HG03432 (cell line): Measurements from ENCODE around the gene DSTN.

Experiments
- ATAC-seq: cut with Tn5 transposase; IDR thresholded peaks from one replicate; pipeline ENCODE4 v1.9.1; 2021; ENCODE audit warnings: mild to moderate bottlenecking, moderate library complexity; ENCODE audit not compliant: unreplicated experiment

DSTN gene

GRCh38 chr20:17635332-17636244 is 65.7 kb downstream of the DSTN start:
- ATAC-seq, result no peak

GRCh38 chr20:17636523-17637412 is 66.9 kb downstream of the DSTN start:
- no peak for ATAC-seq

GRCh38 chr20:17637413-17637780 is 67.5 kb downstream of the DSTN start:
- ATAC-seq, result no peak

GRCh38 chr20:17637985-17638640 is 68.2 kb downstream of the DSTN start:
- no peak for ATAC-seq

GRCh38 chr20:17638835-17639407 is 69.0 kb downstream of the DSTN start:
- ATAC-seq, result no peak

- ATAC-seq, result no peak
These were observed 70.4 kb downstream of the DSTN start for GRCh38 chr20:17640146-17640874.

- no peak for ATAC-seq
These were observed 71.1 kb downstream of the DSTN start for GRCh38 chr20:17640875-17641378.

GRCh38 chr20:17641520-17641964 is 71.7 kb downstream of the DSTN start:
- ATAC-seq, result no peak

- no peak for ATAC-seq
These were observed 72.1 kb downstream of the DSTN start for GRCh38 chr20:17641993-17642392.

GRCh38 chr20:17642404-17643269 is 72.8 kb downstream of the DSTN start:
- no peak for ATAC-seq

GRCh38 chr20:17643531-17644188 is 73.8 kb downstream of the DSTN start:
- no peak for ATAC-seq

GRCh38 chr20:17644451-17644850 is 74.6 kb downstream of the DSTN start:
- ATAC-seq, result no peak

GRCh38 chr20:17645010-17645409 is 75.1 kb downstream of the DSTN start:
- ATAC-seq, result no peak

- ATAC-seq, result no peak
These were observed 75.8 kb downstream of the DSTN start for GRCh38 chr20:17645546-17646208.

GRCh38 chr20:17646209-17646960 is 76.5 kb downstream of the DSTN start:
- no peak for ATAC-seq

GRCh38 chr20:17646961-17647301 is 77.1 kb downstream of the DSTN start:
- ATAC-seq, result no peak
